OCI-LY1 (cell line): ENCODE results near the gene LNP1.

Experiments
- CTCF ChIP-seq: fragments of 200-600 bp; sonication (generic), shearing (Covaris generic); IDR thresholded peaks from 2 replicates; pipeline ENCODE4 v1.5.1; 2017; ENCODE audit warnings: mild to moderate bottlenecking, antibody characterized with exemption, low read length, moderate library complexity, mixed read lengths
- EZH2 ChIP-seq: fragments of 200-600 bp; sonication (generic), shearing (Covaris generic); IDR thresholded peaks from 2 replicates; pipeline ENCODE4 v1.8.0; 2017; ENCODE audit warnings: borderline replicate concordance, mixed run types, mild to moderate bottlenecking, antibody characterized with exemption, low read length, moderate library complexity, mixed read lengths

- no peak for TF ChIP-seq CTCF
- no peak for TF ChIP-seq EZH2
These were observed 22.3 kb downstream of the LNP1 start for GRCh38 chr3:100423611-100424010.
